T-cell (primary cell): ENCODE measurements around the gene COL12A1. TPM values are rescaled to one million over a fixed set of nuclear protein-coding genes. Genes with fewer than 3 reads are reported as not detected.
"Not testable (repeated sequence)": the region's sequence is repeated elsewhere in the genome, so short reads cannot be mapped to it uniquely, and the experiment has no call there.

ENCODE experiments used
- ATAC-seq, 4 experiments: fragments of 200-7000 bp in 3 of 4; fragments of 150-1000 bp in 1 of 4; cut with Tn5 transposase; replicated peaks in 1 of 4; 1 replicate in 3 of 4; 2 replicates in 1 of 4; pipeline ENCODE4 v1.10.0; 2021; ENCODE audit warnings: moderate library complexity in 3 of 4, mild to moderate bottlenecking in 2 of 4, moderate number of reproducible peaks in 1 of 4
- CTCF ChIA-PET, 2 donors: fragments of 300-600 bp; sonication (Branson Sonifier 250); formaldehyde crosslinking; loops; one replicate each; lab custom pipeline; 2022; ENCODE audit warnings: antibody characterized with exemption in 2 of 2; lab: Charles Lee
- POLR2A ChIA-PET, 2 donors: fragments of 300-600 bp; sonication (Branson Sonifier 250); formaldehyde crosslinking; loops; one replicate each; lab custom pipeline; 2022; ENCODE audit warnings: antibody characterized with exemption in 2 of 2; lab: Charles Lee
- DNase-seq, 35 experiments: peaks; one replicate each; pipeline versions ENCODE4 v3.0.0 to v3.0.0-alpha.2; 2013 to 2023
- H3K27ac ChIP-seq: one replicate; pipeline ENCODE4 v1.5.1; 2013; ENCODE audit warnings: low read length
- H3K27me3 ChIP-seq, 2 experiments: replicated peaks in 1 of 2; 1 replicate in 1 of 2; 2 replicates in 1 of 2; pipeline versions ENCODE4 v1.6.1 to v1.7.0; 2013; ENCODE audit warnings: low read length in 1 of 2, mixed read lengths in 1 of 2; ENCODE audit not compliant: control insufficient read depth in 2 of 2, insufficient read depth in 2 of 2; ENCODE audit errors: extremely low read depth in 1 of 2
- H3K36me3 ChIP-seq, 2 donors: 1 replicate in 1 of 2; 2 replicates in 1 of 2; pipeline versions ENCODE4 v1.6.1 to v1.7.0; 2013; ENCODE audit warnings: low read length in 1 of 2; ENCODE audit not compliant: control insufficient read depth in 2 of 2, insufficient read depth in 1 of 2; ENCODE audit errors: extremely low read depth in 1 of 2
- H3K4me1 ChIP-seq, 2 experiments: 1 replicate in 1 of 2; 2 replicates in 1 of 2; pipeline versions ENCODE4 v1.6.1 to v1.7.0; 2013; ENCODE audit warnings: low read length in 2 of 2, mixed read lengths in 1 of 2; ENCODE audit not compliant: insufficient read depth in 2 of 2, control insufficient read depth in 1 of 2; ENCODE audit errors: extremely low read depth in 1 of 2
- H3K4me3 ChIP-seq, 2 donors: 1 replicate in 1 of 2; 2 replicates in 1 of 2; pipeline versions ENCODE4 v1.5.1 to v1.7.0; 2013; ENCODE audit warnings: mild to moderate bottlenecking in 2 of 2, low read length in 1 of 2, moderate library complexity in 1 of 2; ENCODE audit not compliant: control insufficient read depth in 1 of 2; ENCODE audit errors: extremely low read depth in 1 of 2
- H3K9me3 ChIP-seq: 2 replicates; pipeline ENCODE4 v1.7.0; 2013
- H3K27ac Mint-ChIP-seq, 2 donors: one replicate each; pipeline ENCODE4 v1.8.0; 2020 to 2021; ENCODE audit warnings: mild to moderate bottlenecking in 2 of 2, mixed read lengths in 2 of 2
- H3K27me3 Mint-ChIP-seq, 2 donors: one replicate each; pipeline ENCODE4 v1.8.0; 2021 to 2022; ENCODE audit warnings: mixed read lengths in 2 of 2
- H3K36me3 Mint-ChIP-seq: one replicate; pipeline ENCODE4 v1.8.0; 2021; ENCODE audit warnings: mixed read lengths
- H3K4me1 Mint-ChIP-seq, 3 donors: one replicate each; pipeline ENCODE4 v1.8.0; 2020 to 2022; ENCODE audit warnings: mixed read lengths in 3 of 3, mild to moderate bottlenecking in 1 of 3
- H3K4me3 Mint-ChIP-seq, 3 donors: one replicate each; pipeline ENCODE4 v1.8.0; 2020 to 2022; ENCODE audit warnings: mild to moderate bottlenecking in 3 of 3, mixed read lengths in 3 of 3, moderate library complexity in 3 of 3
- H3K9me3 Mint-ChIP-seq, 3 donors: one replicate each; pipeline ENCODE4 v1.8.0; 2020 to 2022; ENCODE audit warnings: mixed read lengths in 3 of 3
- WGBS: methylation state at CpG from one replicate; pipeline ENCODE4 v1.1.5; 2013; ENCODE audit warnings: missing lambda C conversion rate; ENCODE audit not compliant: insufficient coverage; 5-methylcytosine and 5-hydroxymethylcytosine counted together
- total RNA-seq, 35 experiments: library from RNA in 6 of 35; stranded (reverse) in 6 of 35; fragments of 120-200 nt in 1 of 35; gene quantifications; one replicate each; pipeline versions ENCODE4 v1.2.1 to v1.2.4 and lab custom pipeline; 2013 to 2026

COL12A1 gene
- total RNA-seq, 5 donors from 2014 or later (not counting 1 experiment from before 2014, with no cell fraction given) = 0.59 to 0.95 (median 0.76) TPM; not detected in 2

DNA sequence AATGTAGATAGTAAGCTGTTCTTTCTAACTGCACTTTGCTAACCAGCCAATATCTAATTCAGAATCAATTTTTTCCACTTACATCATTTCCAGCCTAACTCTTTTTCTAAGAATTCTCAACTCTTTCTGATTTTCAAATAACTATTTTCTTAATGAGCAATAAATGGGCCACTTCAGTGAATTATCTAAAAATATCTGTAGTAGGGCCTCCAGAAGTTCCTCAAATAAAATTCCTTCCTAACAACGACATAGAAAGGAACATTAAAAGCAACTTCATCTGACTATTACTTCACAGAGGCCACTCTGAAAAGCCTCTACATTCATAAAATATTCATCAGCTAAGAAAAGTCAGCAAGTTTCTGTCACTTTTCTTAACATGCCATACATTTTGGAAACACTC, 4.8 kb downstream of the COL12A1 start:
- H3K4me1 ChIP-seq = peaks cover 0 to 30% of the 10 kb centered on the region in 2 experiments
- no peaks in the 10 kb centered on the region for H3K36me3 ChIP-seq
- 10% methylated on average over 1 of the region's 1 CpG for WGBS
- no peak overlapping the region for H3K4me3 ChIP-seq
- Mint-ChIP-seq H3K27ac (no peak overlapping the region), H3K4me3 (no peak overlapping the region), H3K9me3 (no peaks in the 10 kb centered on the region), H3K36me3 (no peaks in the 10 kb centered on the region), H3K4me1 (peaks cover 28 to 33% (median 29%) of the 10 kb centered on the region in 3 donors), H3K27me3 (peaks cover 52 to 61% of the 10 kb centered on the region in 2 donors)
- ATAC-seq = no peak
- H3K9me3 ChIP-seq = no peaks in the 10 kb centered on the region
- peaks cover 12 to 45% of the 10 kb centered on the region in 2 experiments for H3K27me3 ChIP-seq
- CTCF ChIA-PET = interaction anchor here in 1 of 2 donors (0.7 to 3.0 kb wide), 2 partner anchors 9 to 1076 kb away, joined by 3 to 20 read pairs; no protein-coding TSS in a partner anchor
- DNase-seq = no peak
- POLR2A ChIA-PET = no interaction called here
- no peak overlapping the region for H3K27ac ChIP-seq

DNA sequence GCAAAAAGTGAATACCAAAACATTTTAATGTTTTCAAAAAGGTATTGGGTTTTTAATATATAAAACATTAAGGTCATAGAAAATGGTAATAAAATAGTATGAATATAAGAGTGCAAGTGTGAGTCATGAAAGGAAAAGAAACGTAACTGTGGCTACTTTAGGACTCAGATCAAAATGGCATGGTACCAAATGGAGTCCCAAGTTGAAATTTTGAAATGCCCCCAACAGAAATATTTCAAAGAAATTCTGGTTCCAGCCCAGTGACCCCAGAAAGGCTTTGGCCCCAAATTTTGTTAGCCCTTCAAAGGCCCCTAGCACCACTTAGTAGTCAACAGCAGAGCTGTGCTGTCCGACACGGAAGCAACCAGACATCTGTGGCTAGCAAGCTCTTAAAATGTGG, 6.0 kb downstream of the COL12A1 start:
- H3K27ac ChIP-seq = no peak overlapping the region
- H3K9me3 ChIP-seq = no peaks in the 10 kb centered on the region
- H3K4me1 ChIP-seq = peaks cover 0 to 19% of the 10 kb centered on the region in 2 experiments
- POLR2A ChIA-PET = no interaction called here
- Mint-ChIP-seq H3K27me3 (peaks cover 44 to 52% of the 10 kb centered on the region in 2 donors), H3K36me3 (no peaks in the 10 kb centered on the region), H3K4me1 (peaks cover 18 to 22% (median 18%) of the 10 kb centered on the region in 3 donors), H3K27ac (no peak overlapping the region), H3K4me3 (no peak overlapping the region), H3K9me3 (no peaks in the 10 kb centered on the region)
- no peak for DNase-seq
- no peak for ATAC-seq
- no peaks in the 10 kb centered on the region for H3K36me3 ChIP-seq
- peaks cover 12 to 34% of the 10 kb centered on the region in 2 experiments for H3K27me3 ChIP-seq
- WGBS = 93% methylated on average over 2 of the region's 3 CpGs
- CTCF ChIA-PET = interaction anchor here (0.5 to 3.0 kb wide), 3 partner anchors 9 to 1749 kb away, joined by 3 to 20 read pairs (median 3); no protein-coding TSS in a partner anchor
- H3K4me3 ChIP-seq = no peak overlapping the region

DNA sequence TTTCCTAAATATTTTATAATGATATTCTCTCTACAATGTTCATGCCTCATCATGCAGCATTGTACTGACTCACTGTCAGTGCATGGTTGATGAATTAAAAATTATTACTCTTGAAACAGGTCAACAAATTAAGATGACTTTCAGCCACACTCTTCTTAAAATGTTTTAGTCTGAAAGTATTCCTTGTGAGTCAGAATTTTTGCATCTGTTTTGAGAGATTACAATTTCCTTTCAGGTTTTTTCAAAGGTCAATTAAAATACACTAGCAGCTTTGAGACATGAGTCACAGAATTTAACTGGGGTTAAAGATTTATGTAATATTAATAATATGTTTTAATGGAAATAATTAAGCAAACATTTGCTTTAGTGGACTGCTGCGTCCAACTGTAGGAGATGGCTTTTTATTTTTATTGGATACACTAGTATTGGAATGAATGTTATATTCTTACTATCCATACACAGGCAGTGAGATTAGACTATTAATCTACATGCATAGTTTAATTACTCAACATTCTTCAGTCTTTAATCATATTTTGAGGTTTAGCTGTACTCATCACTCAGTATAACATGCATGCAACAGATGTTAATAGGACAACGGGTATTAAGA, 9.7 kb downstream of the COL12A1 start:
- CTCF ChIA-PET = interaction anchor here in 1 of 2 donors (0.5 kb wide), 1 partner anchor 1518 kb away, joined by 4 read pairs; no protein-coding TSS in a partner anchor
- no peak overlapping the region for H3K4me3 Mint-ChIP-seq
- peaks cover 4 to 5% of the 10 kb centered on the region in 2 experiments for H3K27me3 ChIP-seq
- no peak for DNase-seq
- no peak overlapping the region for H3K27ac ChIP-seq
- no peak overlapping the region for H3K4me3 ChIP-seq
- no peaks in the 10 kb centered on the region for H3K9me3 Mint-ChIP-seq
- POLR2A ChIA-PET = no interaction called here
- H3K36me3 ChIP-seq = no peaks in the 10 kb centered on the region
- no peak overlapping the region for H3K27ac Mint-ChIP-seq
- ATAC-seq = no peak
- WGBS = no CpG with 5 or more reads among the region's 2 CpGs
- peaks cover 12 to 22% of the 10 kb centered on the region in 2 donors for H3K27me3 Mint-ChIP-seq
- H3K4me1 ChIP-seq = no peaks in the 10 kb centered on the region
- no peaks in the 10 kb centered on the region for H3K4me1 Mint-ChIP-seq
- no peaks in the 10 kb centered on the region for H3K36me3 Mint-ChIP-seq
- no peaks in the 10 kb centered on the region for H3K9me3 ChIP-seq

DNA sequence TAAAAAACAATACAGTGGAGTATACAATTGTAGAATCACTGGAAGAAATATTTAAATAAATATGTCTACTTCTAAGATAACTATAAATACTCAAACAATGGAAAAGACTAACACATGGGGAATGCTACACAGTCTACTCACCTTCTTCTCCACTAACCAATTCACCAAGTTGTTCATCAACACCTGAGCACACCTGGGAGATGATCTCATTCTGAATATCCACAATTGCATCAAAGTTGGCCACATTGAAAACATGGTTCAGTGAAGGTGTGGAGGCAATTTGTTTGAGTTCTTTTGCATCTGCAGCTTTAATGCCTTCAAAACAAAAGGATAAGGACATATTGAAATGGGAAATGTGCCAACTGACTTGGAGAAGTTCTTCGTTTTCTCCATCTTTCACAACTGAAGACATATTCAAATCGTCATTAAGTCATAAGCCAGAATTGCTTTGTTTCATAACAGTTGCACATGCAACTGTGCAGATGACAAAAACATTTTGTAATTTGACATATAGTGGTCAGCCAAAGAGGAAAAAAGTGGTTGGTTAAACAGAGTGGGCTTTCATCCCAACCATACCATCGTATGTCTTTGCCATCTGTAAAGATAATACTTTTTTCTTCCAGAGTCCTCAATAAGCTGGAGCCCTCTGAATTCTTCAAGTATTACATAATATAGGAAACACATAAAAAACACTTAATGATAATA, 17.5 kb downstream of the COL12A1 start:
- no peaks in the 10 kb centered on the region for H3K4me1 Mint-ChIP-seq
- peaks cover 0 to 13% (median 0%) of the 10 kb centered on the region in 3 donors for H3K9me3 Mint-ChIP-seq
- H3K36me3 Mint-ChIP-seq = no peaks in the 10 kb centered on the region
- no peaks in the 10 kb centered on the region for H3K36me3 ChIP-seq
- WGBS = 40% methylated on average over 1 of the region's 3 CpGs
- no peaks in the 10 kb centered on the region for H3K9me3 ChIP-seq
- no peaks in the 10 kb centered on the region for H3K27me3 ChIP-seq
- no peak overlapping the region for H3K4me3 Mint-ChIP-seq
- no peak for DNase-seq
- no peak for ATAC-seq
- CTCF ChIA-PET = interaction anchor here in 1 of 2 donors (0.6 kb wide), 1 partner anchor 20 kb away, joined by 4 read pairs; no protein-coding TSS in a partner anchor
- no peak overlapping the region for H3K27ac ChIP-seq
- H3K4me1 ChIP-seq = no peaks in the 10 kb centered on the region
- no peak overlapping the region for H3K27ac Mint-ChIP-seq
- no peak overlapping the region for H3K4me3 ChIP-seq
- POLR2A ChIA-PET = no interaction called here
- H3K27me3 Mint-ChIP-seq = peaks cover 18 to 27% of the 10 kb centered on the region in 2 donors

DNA sequence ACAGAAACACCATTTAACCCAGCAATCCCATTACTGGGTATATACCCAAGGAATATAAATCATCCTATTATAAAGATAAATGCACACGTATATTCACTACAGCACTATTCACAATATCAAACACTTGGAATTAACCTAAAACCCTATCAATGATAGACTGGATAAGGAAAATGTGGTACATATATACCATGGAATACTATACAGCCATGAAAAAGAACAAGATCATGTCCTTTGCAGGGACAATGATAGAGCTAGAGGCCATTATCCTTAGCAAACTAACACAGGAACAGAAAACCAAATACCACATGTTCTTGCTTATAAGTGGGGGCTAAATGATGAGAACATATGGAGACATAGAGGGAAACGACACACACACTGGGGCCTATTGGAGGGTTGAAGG, 19.3 kb downstream of the COL12A1 start:
- H3K36me3 ChIP-seq, CTCF ChIA-PET, ATAC-seq, H3K36me3 Mint-ChIP-seq, H3K27ac ChIP-seq, H3K9me3 ChIP-seq, H3K27me3 ChIP-seq, H3K4me3 ChIP-seq, H3K4me3 Mint-ChIP-seq, POLR2A ChIA-PET, DNase-seq, H3K4me1 ChIP-seq, H3K4me1 Mint-ChIP-seq: not testable (repeated sequence)
- 60% methylated on average over 1 of the region's 2 CpGs for WGBS
- Mint-ChIP-seq H3K9me3 (peaks cover 0 to 13% (median 0%) of the 10 kb centered on the region in 3 donors), H3K27ac (peak overlapping the region in 1 of 2 donors; percentile 5), H3K27me3 (peaks cover 22 to 33% of the 10 kb centered on the region in 2 donors)

DNA sequence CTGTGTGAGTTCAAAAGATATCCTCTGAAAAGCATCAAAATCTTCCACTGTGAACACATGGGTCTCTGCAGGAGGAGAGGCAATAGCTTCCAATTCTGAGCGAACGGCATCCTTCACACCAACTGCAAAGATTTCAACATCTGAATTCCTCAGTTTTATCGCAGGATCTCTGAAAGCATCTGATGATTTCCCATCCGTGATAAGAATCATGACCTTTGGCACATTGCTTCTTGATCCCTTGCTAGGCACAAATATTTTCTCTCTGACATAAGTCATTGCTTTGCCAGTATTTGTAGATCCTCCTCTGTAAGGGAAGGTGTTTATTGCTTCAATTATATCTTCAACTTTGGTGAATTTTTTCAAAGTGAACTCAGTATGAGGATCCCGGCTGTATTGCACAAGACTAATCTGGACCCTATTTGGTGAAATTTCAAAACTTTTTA, 22.7 kb downstream of the COL12A1 start:
- ATAC-seq = no peak
- Histone ChIP-seq H3K9me3 (no peaks in the 10 kb centered on the region), H3K27ac (no peak overlapping the region), H3K27me3 (no peaks in the 10 kb centered on the region), H3K36me3 (no peaks in the 10 kb centered on the region), H3K4me3 (no peak overlapping the region), H3K4me1 (no peaks in the 10 kb centered on the region)
- Mint-ChIP-seq H3K9me3 (peaks cover 0 to 13% (median 0%) of the 10 kb centered on the region in 3 donors), H3K27ac (no peak overlapping the region), H3K4me1 (no peaks in the 10 kb centered on the region), H3K4me3 (no peak overlapping the region), H3K27me3 (peaks cover 24 to 38% of the 10 kb centered on the region in 2 donors), H3K36me3 (no peaks in the 10 kb centered on the region)
- POLR2A ChIA-PET = interaction anchor here in 1 of 2 donors (0.6 kb wide), 1 partner anchor 1108 kb away, joined by 3 read pairs; no protein-coding TSS in a partner anchor
- 84% methylated on average over 4 of the region's 5 CpGs for WGBS
- CTCF ChIA-PET = interaction anchor here in 1 of 2 donors (0.6 kb wide), 1 partner anchor 1538 kb away, joined by 9 read pairs; no protein-coding TSS in a partner anchor
- no peak for DNase-seq
